Body of pancreas (tissue), 4 donors: ENCODE data around the gene MATN1. TPM values are rescaled to one million over a fixed set of nuclear protein-coding genes. Genes with fewer than 3 reads are reported as not detected.

ENCODE experiments used
- ATAC-seq: fragments of 150-250 bp; one replicate; pipeline ENCODE4 v1.9.1; 2016
- DNase-seq, 4 donors: peaks; one replicate each; pipeline ENCODE4 v3.0.0-alpha.2; 2019
- H3K27ac ChIP-seq, 4 donors: fragments of 200-600 bp; sonication (generic); 1 replicate in 3 of 4; 2 replicates in 1 of 4; pipeline versions ENCODE4 v1.5.1 to v1.6.1; 2016 to 2019; ENCODE audit warnings: mild to moderate bottlenecking in 1 of 4, mixed read lengths in 1 of 4, moderate library complexity in 1 of 4
- H3K27me3 ChIP-seq, 2 donors: fragments of 200-600 bp; sonication (generic); one replicate each; pipeline ENCODE4 v1.6.0; 2016; ENCODE audit warnings: mild to moderate bottlenecking in 1 of 2
- H3K36me3 ChIP-seq, 2 donors: fragments of 200-600 bp; sonication (generic); replicated peaks in 1 of 2; 2 replicates each; pipeline ENCODE4 v1.5.1; 2016; ENCODE audit warnings: low read depth in 2 of 2; ENCODE audit not compliant: insufficient read depth in 1 of 2
- H3K4me1 ChIP-seq: fragments of 200-600 bp; sonication (generic); one replicate; pipeline ENCODE4 v1.6.0; 2016
- H3K4me3 ChIP-seq, 2 donors: fragments of 200-600 bp; sonication (generic); 1 replicate in 1 of 2; 2 replicates in 1 of 2; pipeline ENCODE4 v1.5.1; 2016 to 2019
- H3K9me3 ChIP-seq, 3 donors: fragments of 200-600 bp; sonication (generic); 1 replicate in 2 of 3; 2 replicates in 1 of 3; pipeline ENCODE4 v1.5.1; 2016
- CTCF ChIP-seq, 7 experiments: fragments of 450-650 bp in 4 of 7; fragments of 200-600 bp in 3 of 7; sonication (generic) in 3 of 7; IDR thresholded peaks; one replicate each; pipeline ENCODE4 v1.5.1; 2016 to 2019; ENCODE audit warnings: antibody characterized with exemption in 7 of 7
- POLR2A ChIP-seq, 3 donors: fragments of 450-650 bp; IDR thresholded peaks; one replicate each; pipeline ENCODE4 v1.6.1; 2016; ENCODE audit warnings: antibody characterized with exemption in 3 of 3, mild to moderate bottlenecking in 2 of 3
- WGBS, 2 donors: methylation state at CpG; one replicate each; pipeline ENCODE4 v1.1.5; 2017; 5-methylcytosine and 5-hydroxymethylcytosine counted together
- intact Hi-C: fragments of 100-400 bp; cut with DNase I; formaldehyde crosslinking; loops from one replicate; pipeline ENCODE4 v1.15.1; 2023
- total RNA-seq, 2 donors: library from RNA; depleted of rRNA; stranded (reverse); fragments of >200 nt; gene quantifications; one replicate each; pipeline ENCODE4 v1.1.0, GENCODE V29; 2016

MATN1 gene
- total RNA-seq, 2 donors from 2014 or later = 0.33 TPM; not detected in 1

GRCh38 chr1:30748098-30748698 lies 24.8 kb upstream of the MATN1 start:
- H3K4me3 ChIP-seq = no peak overlapping the region
- no peak for TF ChIP-seq POLR2A (IDR thresholded peaks at IDR 0.05)
- TF ChIP-seq CTCF (IDR thresholded peaks at IDR 0.05) = no peak
- DNase-seq (no peak), ATAC-seq (no peak)
- WGBS, 2 donors = 43 to 63% methylated on average over 8 to 9 of the region's 9 CpGs
- no peaks in the 10 kb centered on the region for H3K36me3 ChIP-seq
- peak overlapping the region in 1 of 4 donors; percentile 54 for H3K27ac ChIP-seq
- no peaks in the 10 kb centered on the region for H3K27me3 ChIP-seq
- H3K4me1 ChIP-seq = peaks cover 7% of the 10 kb centered on the region
- intact Hi-C loops = no loop called here
- no peaks in the 10 kb centered on the region for H3K9me3 ChIP-seq

GRCh38 chr1:30747033-30748008 lies 23.9 kb upstream of the MATN1 start:
- Histone ChIP-seq H3K9me3 (no peaks in the 10 kb centered on the region), H3K27ac (peak overlapping the region in 1 of 4 donors; percentile 14), H3K27me3 (no peaks in the 10 kb centered on the region), H3K4me1 (peaks cover 7% of the 10 kb centered on the region), H3K36me3 (no peaks in the 10 kb centered on the region), H3K4me3 (no peak overlapping the region)
- DNase-seq (peak in 1 of 4 donors; percentile 37), ATAC-seq (no peak)
- TF ChIP-seq POLR2A (IDR thresholded peaks at IDR 0.05) (no peak), CTCF (IDR thresholded peaks at IDR 0.05) (no peak)
- 75 to 83% methylated on average over 17 of the region's 17 CpGs for WGBS, 2 donors
- intact Hi-C loops = no loop called here

GRCh38 chr1:30746212-30747032 lies 23.0 kb upstream of the MATN1 start:
- 48 to 57% methylated on average over 14 to 16 of the region's 16 CpGs for WGBS, 2 donors

GRCh38 chr1:30745834-30746208 lies 22.4 kb upstream of the MATN1 start:
- DNase-seq (no peak), ATAC-seq (no peak)
- no peak overlapping the region for H3K4me3 ChIP-seq
- 51 to 68% methylated on average over 3 to 4 of the region's 4 CpGs for WGBS, 2 donors
- no peaks in the 10 kb centered on the region for H3K27me3 ChIP-seq
- intact Hi-C loops = no loop called here
- H3K9me3 ChIP-seq = no peaks in the 10 kb centered on the region
- H3K4me1 ChIP-seq = peaks cover 7% of the 10 kb centered on the region
- peak overlapping the region in 2 of 4 donors; percentile 11 to 14 for H3K27ac ChIP-seq
- TF ChIP-seq POLR2A (IDR thresholded peaks at IDR 0.05) (no peak), CTCF (IDR thresholded peaks at IDR 0.05) (no peak)
- no peaks in the 10 kb centered on the region for H3K36me3 ChIP-seq

More at GRCh38 chr1:30746212-30747032, 23.0 kb upstream of the MATN1 start:
- ATAC-seq (peak; percentile 41), DNase-seq (peak in 1 of 4 donors; percentile 33)
- Histone ChIP-seq H3K4me1 (peaks cover 7% of the 10 kb centered on the region), H3K27me3 (no peaks in the 10 kb centered on the region), H3K36me3 (no peaks in the 10 kb centered on the region), H3K4me3 (no peak overlapping the region), H3K27ac (peak overlapping the region in 2 of 4 donors; percentile 11 to 14), H3K9me3 (no peaks in the 10 kb centered on the region)
- intact Hi-C loops = no loop called here
- TF ChIP-seq POLR2A (IDR thresholded peaks at IDR 0.05) (no peak), CTCF (IDR thresholded peaks at IDR 0.05) (no peak)
